AG04450 (cell line): ENCODE measurements around the gene CDK14. TPM values are rescaled to one million over a fixed set of nuclear protein-coding genes. Genes with fewer than 3 reads are reported as not detected.

Experiments
- CTCF ChIA-PET: fragments of 300-600, 350-600 bp; formaldehyde crosslinking; extraction: SDS; loops from one replicate; lab custom pipeline; 2022; ENCODE audit warnings: antibody characterized with exemption, inconsistent platforms; lab: Charles Lee
- POLR2A ChIA-PET: fragments of 350-600 bp; formaldehyde crosslinking; extraction: SDS; loops from one replicate; lab custom pipeline; 2021; ENCODE audit warnings: antibody characterized with exemption, inconsistent platforms; lab: Yijun Ruan, JAX
- DNase-seq: peaks from one replicate; pipeline ENCODE4 v3.0.0-alpha.2; 2011; ENCODE audit warnings: low read depth, low spot score
- H3K27ac ChIP-seq: one replicate; pipeline ENCODE4 v1.5.1; 2012; ENCODE audit warnings: low read depth, low read length, control low read depth
- H3K27me3 ChIP-seq: one replicate; pipeline ENCODE4 v1.6.0; 2012; ENCODE audit warnings: low read length; ENCODE audit not compliant: control insufficient read depth, insufficient read depth
- H3K4me3 ChIP-seq: 2 replicates; pipeline ENCODE4 v1.5.1; 2011; ENCODE audit warnings: mild to moderate bottlenecking, low read depth, low read length, control low read depth
- H3K9me3 ChIP-seq: 2 replicates; pipeline ENCODE4 v1.5.1; 2012; ENCODE audit warnings: low read length; ENCODE audit not compliant: control insufficient read depth, insufficient read depth
- polyA plus RNA-seq: library from polyadenylated mRNA; depleted of rRNA; stranded (reverse); fragments of >200 nt; gene quantifications from 2 replicates; pipeline ENCODE4 v1.2.3, GENCODE V29; 2011
- TF ChIP-seq, protein P1 (sequence below): IDR thresholded peaks from 2 replicates; pipeline ENCODE4 v1.5.1; 2011; ENCODE audit warnings: low read depth, low read length, control low read depth, inconsistent platforms

Gene CDK14
- polyA plus RNA-seq, 1 experiment, result 28.4 TPM

DNA sequence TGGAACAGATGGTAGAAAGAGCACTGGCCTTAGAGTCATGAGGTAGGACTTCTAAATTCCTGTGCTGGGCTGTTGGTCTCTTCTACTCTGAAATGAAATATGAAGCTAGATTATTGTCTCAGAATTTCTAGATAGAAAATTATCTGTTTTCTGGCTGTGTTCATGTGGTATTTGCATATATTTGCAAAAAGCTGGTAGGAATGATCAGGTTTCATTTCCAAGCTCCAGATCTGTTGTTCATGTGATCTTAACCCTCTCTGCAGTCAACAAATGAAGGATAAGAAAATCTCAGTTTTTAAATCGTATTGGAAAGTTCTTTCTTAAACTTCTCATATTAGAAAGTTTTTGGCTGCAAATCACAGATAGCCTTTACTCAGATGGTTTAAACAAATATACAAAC is 248.3 kb downstream of the CDK14 start:
- H3K4me3 ChIP-seq, result no peak overlapping the region
- no peak overlapping the region for H3K27ac ChIP-seq
- TF ChIP-seq, protein P1, sequence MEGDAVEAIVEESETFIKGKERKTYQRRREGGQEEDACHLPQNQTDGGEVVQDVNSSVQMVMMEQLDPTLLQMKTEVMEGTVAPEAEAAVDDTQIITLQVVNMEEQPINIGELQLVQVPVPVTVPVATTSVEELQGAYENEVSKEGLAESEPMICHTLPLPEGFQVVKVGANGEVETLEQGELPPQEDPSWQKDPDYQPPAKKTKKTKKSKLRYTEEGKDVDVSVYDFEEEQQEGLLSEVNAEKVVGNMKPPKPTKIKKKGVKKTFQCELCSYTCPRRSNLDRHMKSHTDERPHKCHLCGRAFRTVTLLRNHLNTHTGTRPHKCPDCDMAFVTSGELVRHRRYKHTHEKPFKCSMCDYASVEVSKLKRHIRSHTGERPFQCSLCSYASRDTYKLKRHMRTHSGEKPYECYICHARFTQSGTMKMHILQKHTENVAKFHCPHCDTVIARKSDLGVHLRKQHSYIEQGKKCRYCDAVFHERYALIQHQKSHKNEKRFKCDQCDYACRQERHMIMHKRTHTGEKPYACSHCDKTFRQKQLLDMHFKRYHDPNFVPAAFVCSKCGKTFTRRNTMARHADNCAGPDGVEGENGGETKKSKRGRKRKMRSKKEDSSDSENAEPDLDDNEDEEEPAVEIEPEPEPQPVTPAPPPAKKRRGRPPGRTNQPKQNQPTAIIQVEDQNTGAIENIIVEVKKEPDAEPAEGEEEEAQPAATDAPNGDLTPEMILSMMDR, result no peak
- no peak for DNase-seq
- POLR2A ChIA-PET, result no interaction called here
- no peaks in the 10 kb centered on the region for H3K9me3 ChIP-seq
- H3K27me3 ChIP-seq, result no peaks in the 10 kb centered on the region
- CTCF ChIA-PET, result no interaction called here

DNA sequence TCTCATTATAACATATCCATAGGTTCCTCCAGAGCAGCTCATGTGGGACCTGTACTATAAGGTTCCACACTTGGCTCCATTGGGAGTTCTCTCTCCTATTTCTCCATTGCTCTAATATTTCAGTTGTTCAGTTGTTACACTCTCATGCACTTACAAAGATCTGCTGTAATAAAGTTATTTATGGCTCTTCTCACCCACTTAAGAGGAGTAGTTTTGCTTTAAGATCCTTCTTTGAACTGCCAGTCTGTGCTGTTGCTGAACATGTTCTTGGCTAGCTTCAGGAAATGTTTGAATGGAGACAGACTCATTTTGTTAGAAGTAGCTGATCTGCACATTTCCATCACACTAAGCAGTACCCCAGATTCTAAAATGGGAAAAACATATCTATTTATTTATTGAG is 250.1 kb downstream of the CDK14 start:
- no peak overlapping the region for H3K4me3 ChIP-seq
- no peak overlapping the region for H3K27ac ChIP-seq
- TF ChIP-seq, protein P1, result no peak
- no peaks in the 10 kb centered on the region for H3K9me3 ChIP-seq
- no peaks in the 10 kb centered on the region for H3K27me3 ChIP-seq
- no peak for DNase-seq
- CTCF ChIA-PET, result interaction anchor here (0.5 kb wide), 1 partner anchor 190 kb away, joined by 3 read pairs; no protein-coding TSS in a partner anchor
- POLR2A ChIA-PET, result no interaction called here

DNA sequence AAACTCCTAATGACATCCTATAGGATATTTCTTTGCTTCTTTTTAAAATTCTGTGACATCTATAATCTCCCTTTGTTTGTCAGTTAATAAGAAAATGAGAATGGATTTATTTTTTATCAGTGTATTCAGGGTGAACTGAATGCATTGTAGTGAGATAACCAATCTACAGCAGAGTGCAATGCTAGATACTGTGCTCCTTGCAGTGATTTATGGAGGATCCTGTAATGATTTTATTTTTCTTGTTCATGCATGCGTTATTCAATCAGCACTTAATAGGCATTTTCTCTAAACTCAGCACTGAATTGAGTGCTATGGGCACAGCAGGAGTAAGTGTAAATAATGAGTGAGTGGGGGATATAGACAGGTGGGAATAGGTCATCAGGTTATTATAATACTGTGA is 253.9 kb downstream of the CDK14 start:
- Histone ChIP-seq H3K27me3 (no peaks in the 10 kb centered on the region), H3K9me3 (no peaks in the 10 kb centered on the region), H3K27ac (no peak overlapping the region), H3K4me3 (no peak overlapping the region)
- DNase-seq, result no peak
- TF ChIP-seq, protein P1, result no peak
- ChIA-PET POLR2A (no interaction called here), CTCF (no interaction called here)

DNA sequence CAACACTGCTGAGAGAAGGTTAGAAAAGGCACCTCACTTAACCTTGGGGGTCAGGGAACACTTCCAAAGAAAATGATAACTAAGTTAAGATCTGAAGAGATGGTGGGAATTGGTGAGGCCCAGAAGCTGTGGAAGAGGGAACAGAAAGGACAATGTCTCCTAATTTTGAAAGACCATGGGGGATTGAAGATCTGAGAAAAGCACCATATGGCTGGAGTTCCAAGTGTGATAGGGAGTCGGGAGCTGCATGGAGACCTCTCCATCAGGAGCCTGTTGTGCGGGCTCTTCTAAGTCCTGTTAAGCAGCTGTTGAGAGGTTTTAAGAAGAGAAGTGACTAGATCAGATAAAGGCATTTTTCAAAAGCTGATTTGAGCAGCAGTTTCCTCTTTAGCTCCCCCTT is 254.3 kb downstream of the CDK14 start:
- DNase-seq, result no peak
- ChIA-PET CTCF (interaction anchor here (0.6 kb wide), 1 partner anchor 54 kb away, joined by 3 read pairs; no protein-coding TSS in a partner anchor), POLR2A (no interaction called here)
- H3K4me3 ChIP-seq, result no peak overlapping the region
- H3K27me3 ChIP-seq, result no peaks in the 10 kb centered on the region
- TF ChIP-seq, protein P1, result no peak
- no peaks in the 10 kb centered on the region for H3K9me3 ChIP-seq
- H3K27ac ChIP-seq, result no peak overlapping the region

DNA sequence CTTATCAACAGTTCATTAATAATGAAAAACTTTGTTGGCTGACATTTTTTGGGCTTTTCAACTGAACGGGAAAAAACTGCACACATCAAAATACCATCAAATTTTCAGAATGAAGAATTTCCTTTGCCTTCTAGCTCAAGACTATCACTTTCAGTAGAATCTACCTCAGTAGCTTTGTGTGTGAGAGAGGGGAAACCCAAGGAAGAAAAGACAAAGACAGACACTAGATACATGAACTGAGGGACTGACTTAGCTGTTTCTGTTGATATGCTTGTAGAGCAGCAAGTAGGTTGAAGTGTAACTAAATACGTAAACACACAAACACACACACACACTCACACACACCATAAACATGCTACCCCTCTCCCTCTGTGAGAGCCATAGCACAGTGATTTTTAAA is 257.1 kb downstream of the CDK14 start:
- Histone ChIP-seq H3K9me3 (no peaks in the 10 kb centered on the region), H3K27ac (no peak overlapping the region), H3K27me3 (no peaks in the 10 kb centered on the region), H3K4me3 (no peak overlapping the region)
- no peak for DNase-seq
- TF ChIP-seq, protein P1, result no peak
- POLR2A ChIA-PET, result no interaction called here
- CTCF ChIA-PET, result no interaction called here
